ENCODE measurements around the gene KRT76. TPM values are rescaled to one million over a fixed set of nuclear protein-coding genes. Genes with fewer than 3 reads are reported as not detected.
"Not testable (repeated sequence)": the region's sequence is repeated elsewhere in the genome, so short reads cannot be mapped to it uniquely, and the experiment has no call there.

KRT76 gene
- total and polyA plus RNA-seq, 7 experiments from 2014 or later: not detected

GRCh38 chr12:52797529-52797894 is 20.4 kb upstream of the KRT76 start:
- Histone ChIP-seq H3K4me1 (ENCODE audit: control insufficient read depth in 2 of 2, insufficient read depth in 2 of 2, low read length in 2 of 2) (no peaks in the 10 kb centered on the region), H3K27ac (ENCODE audit: low read depth, low read length) (no peak overlapping the region), H3K27me3 (ENCODE audit: control insufficient read depth in 2 of 2, insufficient read depth in 2 of 2, low read length in 2 of 2) (no peaks in the 10 kb centered on the region), H3K36me3 (ENCODE audit: control insufficient read depth in 2 of 3, insufficient read depth in 3 of 3, low read length in 3 of 3) (no peaks in the 10 kb centered on the region), H3K4me3 (ENCODE audit: low read length) (no peak overlapping the region), H3K9me3 (ENCODE audit: control insufficient read depth in 2 of 3, low read length in 3 of 3) (no peaks in the 10 kb centered on the region)
- Mint-ChIP-seq H3K9me3 (no peaks in the 10 kb centered on the region), H3K36me3 (no peaks in the 10 kb centered on the region), H3K27me3 (peaks cover 0 to 8% (median 0%) of the 10 kb centered on the region in 5 donors), H3K4me3 (no peak overlapping the region), H3K27ac (no peak overlapping the region), H3K4me1 (peaks cover 0 to 11% (median 9%) of the 10 kb centered on the region in 7 donors)
- no peak for ATAC-seq
- CTCF ChIA-PET: interaction anchor here (1.4 kb wide), 1 partner anchor 82 kb away, joined by 3 read pairs; no protein-coding TSS in a partner anchor
- DNase-seq: no peak
- intact Hi-C loops (cut with micrococcal nuclease): no loop called here
- POLR2A ChIA-PET: no interaction called here

- peaks cover 0 to 10% (median 0%) of the 10 kb centered on the region in 5 donors for H3K27me3 Mint-ChIP-seq
- Histone ChIP-seq H3K9me3 (ENCODE audit: control insufficient read depth in 2 of 3, low read length in 3 of 3) (no peaks in the 10 kb centered on the region), H3K4me3 (ENCODE audit: low read length) (no peak overlapping the region), H3K4me1 (ENCODE audit: control insufficient read depth in 2 of 2, insufficient read depth in 2 of 2, low read length in 2 of 2) (no peaks in the 10 kb centered on the region), H3K27ac (ENCODE audit: low read depth, low read length) (no peak overlapping the region), H3K27me3 (ENCODE audit: control insufficient read depth in 2 of 2, insufficient read depth in 2 of 2, low read length in 2 of 2) (no peaks in the 10 kb centered on the region), H3K36me3 (ENCODE audit: control insufficient read depth in 2 of 3, insufficient read depth in 3 of 3, low read length in 3 of 3) (no peaks in the 10 kb centered on the region)
- ChIA-PET POLR2A (interaction anchor here (0.8 kb wide), 1 partner anchor 275 kb away, joined by 3 read pairs; no protein-coding TSS in a partner anchor), CTCF (interaction anchor here (1.4 kb wide), 1 partner anchor 83 kb away, joined by 3 read pairs; no protein-coding TSS in a partner anchor)
- H3K4me3 Mint-ChIP-seq: no peak overlapping the region
- intact Hi-C loops (cut with micrococcal nuclease): no loop called here
- ATAC-seq: no peak
- H3K27ac Mint-ChIP-seq: no peak overlapping the region
- peaks cover 0 to 13% (median 9%) of the 10 kb centered on the region in 7 donors for H3K4me1 Mint-ChIP-seq
- no peak for DNase-seq
- no peaks in the 10 kb centered on the region for H3K9me3 Mint-ChIP-seq
- H3K36me3 Mint-ChIP-seq: no peaks in the 10 kb centered on the region
These were observed 19.8 kb upstream of the KRT76 start for GRCh38 chr12:52796839-52797528.

- H3K27ac Mint-ChIP-seq: no peak overlapping the region
- CTCF ChIA-PET: no interaction called here
These were observed 19.3 kb upstream of the KRT76 start for GRCh38 chr12:52796429-52796794.

GRCh38 chr12:52795694-52796428 is 18.7 kb upstream of the KRT76 start, which contains the start of gene KRT3:
KRT3 (minus strand) TSS chr12:52796117; CDS start chr12:52796042, 75 bp downstream.
- Histone ChIP-seq H3K36me3 (ENCODE audit: control insufficient read depth in 2 of 3, insufficient read depth in 3 of 3, low read length in 3 of 3) (no peaks in the 10 kb centered on the region), H3K4me1 (ENCODE audit: control insufficient read depth in 2 of 2, insufficient read depth in 2 of 2, low read length in 2 of 2) (no peaks in the 10 kb centered on the region), H3K4me3 (ENCODE audit: low read length) (no peak within 1 kb of the TSS), H3K27me3 (ENCODE audit: control insufficient read depth in 2 of 2, insufficient read depth in 2 of 2, low read length in 2 of 2) (no peaks in the 10 kb centered on the region), H3K27ac (ENCODE audit: low read depth, low read length) (no peak within 1 kb of the TSS), H3K9me3 (ENCODE audit: control insufficient read depth in 2 of 3, low read length in 3 of 3) (no peaks in the 10 kb centered on the region)
- Mint-ChIP-seq H3K27me3 (peaks cover 0 to 18% (median 0%) of the 10 kb centered on the region in 5 donors), H3K4me1 (peaks cover 0 to 18% (median 11%) of the 10 kb centered on the region in 7 donors), H3K27ac (no peak within 1 kb of the TSS), H3K9me3 (no peaks in the 10 kb centered on the region), H3K36me3 (no peaks in the 10 kb centered on the region), H3K4me3 (no peak within 1 kb of the TSS)
- intact Hi-C loops (cut with micrococcal nuclease): no loop called here
- DNase-seq (no peak), ATAC-seq (no peak)
- CTCF ChIA-PET: no interaction called here
- POLR2A ChIA-PET: interaction anchor here (0.8 kb wide), 1 partner anchor 274 kb away, joined by 3 read pairs; no protein-coding TSS in a partner anchor

More at GRCh38 chr12:52796429-52796794, 19.3 kb upstream of the KRT76 start:
- intact Hi-C loops (cut with micrococcal nuclease): no loop called here
- Histone ChIP-seq H3K36me3 (ENCODE audit: control insufficient read depth in 2 of 3, insufficient read depth in 3 of 3, low read length in 3 of 3) (no peaks in the 10 kb centered on the region), H3K4me3 (ENCODE audit: low read length) (no peak overlapping the region), H3K9me3 (ENCODE audit: control insufficient read depth in 2 of 3, low read length in 3 of 3) (no peaks in the 10 kb centered on the region), H3K27me3 (ENCODE audit: control insufficient read depth in 2 of 2, insufficient read depth in 2 of 2, low read length in 2 of 2) (no peaks in the 10 kb centered on the region), H3K27ac (ENCODE audit: low read depth, low read length) (no peak overlapping the region), H3K4me1 (ENCODE audit: control insufficient read depth in 2 of 2, insufficient read depth in 2 of 2, low read length in 2 of 2) (no peaks in the 10 kb centered on the region)
- H3K9me3 Mint-ChIP-seq: no peaks in the 10 kb centered on the region
- POLR2A ChIA-PET: interaction anchor here (0.8 kb wide), 1 partner anchor 274 kb away, joined by 3 read pairs; no protein-coding TSS in a partner anchor
- peaks cover 0 to 16% (median 0%) of the 10 kb centered on the region in 5 donors for H3K27me3 Mint-ChIP-seq
- peaks cover 0 to 18% (median 11%) of the 10 kb centered on the region in 7 donors for H3K4me1 Mint-ChIP-seq
- DNase-seq: no peak
- no peak for ATAC-seq
- H3K4me3 Mint-ChIP-seq: no peak overlapping the region
- no peaks in the 10 kb centered on the region for H3K36me3 Mint-ChIP-seq

GRCh38 chr12:52795332-52795674 is 18.2 kb upstream of the KRT76 start:
- ATAC-seq; H3K4me1 ChIP-seq (ENCODE audit: control insufficient read depth in 2 of 2, insufficient read depth in 2 of 2, low read length in 2 of 2); H3K36me3 ChIP-seq (ENCODE audit: control insufficient read depth in 2 of 3, insufficient read depth in 3 of 3, low read length in 3 of 3); H3K4me3 Mint-ChIP-seq; H3K27me3 ChIP-seq (ENCODE audit: control insufficient read depth in 2 of 2, insufficient read depth in 2 of 2, low read length in 2 of 2); H3K27ac ChIP-seq (ENCODE audit: low read depth, low read length); H3K36me3 Mint-ChIP-seq; H3K9me3 ChIP-seq (ENCODE audit: control insufficient read depth in 2 of 3, low read length in 3 of 3); intact Hi-C loops (cut with micrococcal nuclease); DNase-seq; H3K4me3 ChIP-seq (ENCODE audit: low read length); H3K27ac Mint-ChIP-seq; POLR2A ChIA-PET; H3K9me3 Mint-ChIP-seq: not testable (repeated sequence)
- CTCF ChIA-PET: interaction anchor here (1.1 kb wide), 1 partner anchor 84 kb away, joined by 3 read pairs; no protein-coding TSS in a partner anchor
- peaks cover 0 to 21% (median 14%) of the 10 kb centered on the region in 7 donors for H3K4me1 Mint-ChIP-seq
- peaks cover 4 to 23% (median 6%) of the 10 kb centered on the region in 5 donors for H3K27me3 Mint-ChIP-seq

GRCh38 chr12:52794479-52795331 is 17.6 kb upstream of the KRT76 start:
- no peaks in the 10 kb centered on the region for H3K27me3 ChIP-seq (ENCODE audit: control insufficient read depth in 2 of 2, insufficient read depth in 2 of 2, low read length in 2 of 2)
- CTCF ChIA-PET: interaction anchor here (1.1 kb wide), 1 partner anchor 85 kb away, joined by 3 read pairs; no protein-coding TSS in a partner anchor
- H3K9me3 ChIP-seq (ENCODE audit: control insufficient read depth in 2 of 3, low read length in 3 of 3): no peaks in the 10 kb centered on the region
- DNase-seq (no peak), ATAC-seq (no peak)
- H3K27ac Mint-ChIP-seq: no peak overlapping the region
- POLR2A ChIA-PET: no interaction called here
- H3K4me3 Mint-ChIP-seq: no peak overlapping the region
- H3K27me3 Mint-ChIP-seq: peaks cover 7 to 29% (median 10%) of the 10 kb centered on the region in 5 donors
- H3K36me3 Mint-ChIP-seq: no peaks in the 10 kb centered on the region
- intact Hi-C loops (cut with micrococcal nuclease): no loop called here
- no peak overlapping the region for H3K27ac ChIP-seq (ENCODE audit: low read depth, low read length)
- H3K4me1 ChIP-seq (ENCODE audit: control insufficient read depth in 2 of 2, insufficient read depth in 2 of 2, low read length in 2 of 2): peaks cover 0 to 5% of the 10 kb centered on the region in 2 donors
- H3K36me3 ChIP-seq (ENCODE audit: control insufficient read depth in 2 of 3, insufficient read depth in 3 of 3, low read length in 3 of 3): no peaks in the 10 kb centered on the region
- H3K9me3 Mint-ChIP-seq: no peaks in the 10 kb centered on the region
- peaks cover 4 to 27% (median 18%) of the 10 kb centered on the region in 7 donors for H3K4me1 Mint-ChIP-seq
- no peak overlapping the region for H3K4me3 ChIP-seq (ENCODE audit: low read length)

Data from naive thymus-derived CD4-positive, alpha-beta T cell (primary cell).